H1 (cell line): ENCODE results near the gene ABHD14A. TPM values are rescaled to one million over a fixed set of nuclear protein-coding genes. Genes with fewer than 3 reads are reported as not detected.

Experiments
- CTCF ChIA-PET: fragments of 300-600 bp; sonication (Branson Sonifier 250); formaldehyde crosslinking; loops from one replicate; lab custom pipeline; 2021; ENCODE audit not compliant: partially characterized antibody; lab: Charles Lee
- POLR2A ChIA-PET: fragments of 300-600 bp; sonication (Branson Sonifier 250); formaldehyde crosslinking; loops from one replicate; lab custom pipeline; 2021; ENCODE audit warnings: inconsistent platforms; ENCODE audit not compliant: partially characterized antibody; lab: Charles Lee
- DNase-seq, 2 experiments: peaks; one replicate each; pipeline versions ENCODE4 v3.0.0 to v3.0.0-alpha.2; 2010 to 2022; ENCODE audit warnings: low spot score in 2 of 2, low read depth in 1 of 2, mixed read lengths in 1 of 2
- FAIRE-seq: peaks from 2 replicates; lab custom pipeline; 2011; peaks lifted over from hg19 to GRCh38; lab: Jason Lieb, UNC
- H2AFZ ChIP-seq: 2 replicates; pipeline ENCODE4 v1.8.1; 2012; ENCODE audit warnings: low read length, inconsistent platforms
- H2AK5ac ChIP-seq: 2 replicates; pipeline ENCODE4 v1.6.1; 2013; ENCODE audit warnings: low read depth, low read length
- H2BK120ac ChIP-seq: replicated peaks from 2 replicates; pipeline ENCODE3; 2013; ENCODE audit warnings: low read depth, low read length, inconsistent platforms
- H2BK12ac ChIP-seq: 2 replicates; pipeline ENCODE4 v1.6.1; 2013; ENCODE audit warnings: low read depth, low read length
- H2BK15ac ChIP-seq: 2 replicates; pipeline ENCODE4 v1.6.1; 2013; ENCODE audit warnings: low read length
- H2BK20ac ChIP-seq: 2 replicates; pipeline ENCODE4 v1.6.1; 2013; ENCODE audit warnings: low read length
- H2BK5ac ChIP-seq: 2 replicates; pipeline ENCODE4 v1.6.1; 2013; ENCODE audit warnings: low read depth, low read length
- H3K14ac ChIP-seq: 2 replicates; pipeline ENCODE4 v1.6.1; 2013; ENCODE audit warnings: inconsistent platforms; ENCODE audit not compliant: insufficient read length
- H3K18ac ChIP-seq: 2 replicates; pipeline ENCODE4 v1.6.1; 2013; ENCODE audit warnings: low read length; ENCODE audit errors: extremely low read depth
- H3K23ac ChIP-seq: 2 replicates; pipeline ENCODE4 v1.6.1; 2013; ENCODE audit warnings: inconsistent platforms; ENCODE audit not compliant: insufficient read length
- H3K23me2 ChIP-seq: 2 replicates; pipeline ENCODE4 v1.6.1; 2013; ENCODE audit warnings: low read depth, low read length
- H3K27ac ChIP-seq: 2 replicates; pipeline ENCODE4 v1.6.1; 2011; ENCODE audit warnings: low read depth, low read length, inconsistent platforms
- H3K27me3 ChIP-seq, 4 experiments: replicated peaks in 1 of 4; 1 replicate in 1 of 4; 2 replicates in 3 of 4; pipeline versions ENCODE4 v1.6.1 to v1.8.1; 2011 to 2013; ENCODE audit warnings: low read length in 3 of 4, mild to moderate bottlenecking in 3 of 4, inconsistent platforms in 2 of 4, mixed read lengths in 2 of 4, moderate library complexity in 1 of 4; ENCODE audit not compliant: control insufficient read depth in 3 of 4, insufficient read depth in 3 of 4; ENCODE audit errors: extremely low read depth in 1 of 4
- H3K36me3 ChIP-seq, 4 experiments: 2 replicates each; pipeline versions ENCODE4 v1.6.1 to v1.8.1; 2011 to 2013; ENCODE audit warnings: mild to moderate bottlenecking in 4 of 4, low read length in 3 of 4, moderate library complexity in 2 of 4, control low read depth in 1 of 4, inconsistent platforms in 1 of 4; ENCODE audit not compliant: insufficient read depth in 4 of 4, control insufficient read depth in 2 of 4
- H3K4ac ChIP-seq: replicated peaks from 2 replicates; pipeline ENCODE3; 2013; ENCODE audit warnings: low read length, low read depth, mixed read lengths, inconsistent platforms; ENCODE audit not compliant: insufficient read length
- H3K4me1 ChIP-seq, 4 experiments: replicated peaks in 1 of 4; 1 replicate in 1 of 4; 2 replicates in 3 of 4; pipeline versions ENCODE4 v1.6.1 to v1.8.1; 2011 to 2013; ENCODE audit warnings: low read length in 3 of 4, inconsistent platforms in 2 of 4, mixed read lengths in 1 of 4; ENCODE audit not compliant: insufficient read depth in 4 of 4, control insufficient read depth in 3 of 4
- H3K4me2 ChIP-seq, 2 experiments: 2 replicates each; pipeline versions ENCODE4 v1.6.1 to v1.8.1; 2011 to 2013; ENCODE audit warnings: low read depth in 2 of 2, low read length in 2 of 2, control low read depth in 1 of 2, inconsistent platforms in 1 of 2, mild to moderate bottlenecking in 1 of 2; ENCODE audit not compliant: insufficient read depth in 1 of 2
- H3K4me3 ChIP-seq, 4 experiments: fragments of 200-600, 300-600 bp in 1 of 4; sonication (generic), shearing (Covaris generic), sonication (Bioruptor Twin) in 1 of 4; 2 replicates each; pipeline versions ENCODE4 v1.5.1 to v1.8.1; 2011 to 2016; ENCODE audit warnings: low read length in 4 of 4, low read depth in 3 of 4, control low read depth in 2 of 4, inconsistent platforms in 2 of 4, mild to moderate bottlenecking in 2 of 4, mixed read lengths in 1 of 4, moderate library complexity in 1 of 4; ENCODE audit not compliant: insufficient read depth in 2 of 4; ENCODE audit errors: extremely low read depth in 1 of 4
- H3K56ac ChIP-seq: replicated peaks from 2 replicates; pipeline ENCODE3; 2013; ENCODE audit warnings: low read depth, mild to moderate bottlenecking, mixed read lengths, low read length, inconsistent platforms; ENCODE audit not compliant: insufficient read length
- H3K79me1 ChIP-seq: 2 replicates; pipeline ENCODE4 v1.6.1; 2013; ENCODE audit warnings: low read depth, low read length, control low read depth
- H3K79me2 ChIP-seq, 2 experiments: 2 replicates each; pipeline versions ENCODE4 v1.6.1 to v1.8.1; 2012 to 2013; ENCODE audit warnings: low read length in 2 of 2, mild to moderate bottlenecking in 2 of 2, inconsistent platforms in 1 of 2; ENCODE audit not compliant: insufficient read depth in 2 of 2, control insufficient read depth in 1 of 2
- H3K9ac ChIP-seq, 4 experiments: replicated peaks in 1 of 4; 1 replicate in 1 of 4; 2 replicates in 3 of 4; pipeline versions ENCODE4 v1.6.1 to v1.8.1; 2011 to 2013; ENCODE audit warnings: low read depth in 3 of 4, low read length in 3 of 4, control low read depth in 2 of 4, mild to moderate bottlenecking in 2 of 4, moderate library complexity in 2 of 4, inconsistent platforms in 1 of 4; ENCODE audit errors: extremely low read depth in 1 of 4
- H3K9me3 ChIP-seq, 2 experiments: 2 replicates each; pipeline versions ENCODE4 v1.6.1 to v1.8.1; 2012 to 2013; ENCODE audit warnings: mild to moderate bottlenecking in 2 of 2, moderate library complexity in 2 of 2, control low read depth in 1 of 2, inconsistent platforms in 1 of 2, low read depth in 1 of 2, low read length in 1 of 2, mixed read lengths in 1 of 2; ENCODE audit not compliant: insufficient read depth in 2 of 2
- H4K20me1 ChIP-seq, 2 experiments: replicated peaks in 1 of 2; 2 replicates each; pipeline versions ENCODE3 to v1.8.1; 2011 to 2013; ENCODE audit warnings: inconsistent platforms in 2 of 2, low read length in 2 of 2, mild to moderate bottlenecking in 1 of 2; ENCODE audit not compliant: insufficient read depth in 2 of 2, control insufficient read depth in 1 of 2
- H4K5ac ChIP-seq: 2 replicates; pipeline ENCODE4 v1.6.1; 2013; ENCODE audit warnings: low read length, low read depth, mixed read lengths, inconsistent platforms; ENCODE audit not compliant: insufficient read length
- H4K8ac ChIP-seq: 2 replicates; pipeline ENCODE4 v1.8.0; 2013; ENCODE audit warnings: mild to moderate bottlenecking, moderate library complexity, low read length, inconsistent platforms; ENCODE audit not compliant: insufficient read depth; ENCODE audit errors: extremely low read depth
- H4K91ac ChIP-seq: replicated peaks from 2 replicates; pipeline ENCODE3; 2013; ENCODE audit warnings: low read length, mixed read lengths, inconsistent platforms; ENCODE audit not compliant: insufficient read length
- ASH2L ChIP-seq: fragments of 200-600, 300-600 bp; sonication (generic); IDR thresholded peaks from one replicate; pipeline ENCODE4 v1.7.1; 2017; ENCODE audit warnings: low read length
- BACH1 ChIP-seq: IDR thresholded peaks from 2 replicates; pipeline ENCODE4 v1.6.1; 2012; ENCODE audit warnings: low read length, improper control_type of control experiment
- CBX8 ChIP-seq: fragments of 300-800, 300-1000 bp; sonication (generic); IDR thresholded peaks from 2 replicates; pipeline ENCODE4 v1.7.1; 2016; ENCODE audit warnings: low read depth, low read length, borderline replicate concordance
- E2F6 ChIP-seq: IDR thresholded peaks from 2 replicates; pipeline ENCODE4 v1.6.1; 2012; ENCODE audit warnings: inconsistent platforms
- EP300 ChIP-seq, 2 experiments: IDR thresholded peaks; 1 replicate in 1 of 2; 2 replicates in 1 of 2; pipeline ENCODE4 v1.6.1; 2011 to 2012; ENCODE audit warnings: low read depth in 2 of 2, low read length in 2 of 2, mild to moderate bottlenecking in 2 of 2, borderline replicate concordance in 1 of 2, inconsistent platforms in 1 of 2, moderate library complexity in 1 of 2
- EZH2 ChIP-seq: fragments of 200-600 bp; sonication (generic); IDR thresholded peaks from 2 replicates; pipeline ENCODE4 v1.7.1; 2012; ENCODE audit warnings: low read depth, mild to moderate bottlenecking, moderate library complexity, low read length, inconsistent platforms; ENCODE audit not compliant: severe bottlenecking
- HDAC2 ChIP-seq, 2 experiments: fragments of 300-600 bp in 1 of 2; sonication (generic) in 1 of 2; IDR thresholded peaks; 2 replicates each; pipeline ENCODE4 v1.6.1; 2011 to 2012; ENCODE audit warnings: low read depth in 2 of 2, low read length in 2 of 2, mild to moderate bottlenecking in 2 of 2, moderate library complexity in 2 of 2, borderline replicate concordance in 1 of 2, inconsistent platforms in 1 of 2
- RFX5 ChIP-seq: IDR thresholded peaks from 2 replicates; pipeline ENCODE4 v1.6.1; 2011; ENCODE audit warnings: low read depth, low read length, improper control_type of control experiment, borderline replicate concordance
- TCF12 ChIP-seq: IDR thresholded peaks from 2 replicates; pipeline ENCODE4 v1.6.1; 2011; ENCODE audit warnings: low read depth, mild to moderate bottlenecking, low read length
- YY1 ChIP-seq: IDR thresholded peaks from 2 replicates; pipeline ENCODE4 v1.6.1; 2011; ENCODE audit warnings: low read depth, mild to moderate bottlenecking, low read length
- WGBS, 2 experiments: shearing (Covaris generic) in 1 of 2; methylation state at CpG; one replicate each; pipeline versions ENCODE4 v1.1.6 to v1.1.7; 2013 to 2015; ENCODE audit warnings: low lambda C conversion rate in 2 of 2, mixed read lengths in 2 of 2, inconsistent platforms in 1 of 2, low coverage in 1 of 2, missing lambda C conversion rate in 1 of 2; ENCODE audit not compliant: insufficient replicate concordance in 2 of 2, insufficient coverage in 1 of 2, insufficient read length in 1 of 2; ENCODE audit errors: extremely low coverage in 1 of 2, missing lambda C conversion rate in 1 of 2; 5-methylcytosine and 5-hydroxymethylcytosine counted together
- polyA plus RNA-seq, 7 experiments: library from polyadenylated mRNA; depleted of rRNA in 3 of 7; stranded (reverse) in 5 of 7; unstranded in 2 of 7; fragments of >200 nt in 5 of 7; fragments of 200-250 nt in 2 of 7; gene quantifications; 1 replicate in 5 of 7; 2 replicates in 1 of 7; 4 replicates in 1 of 7; pipeline versions ENCODE4 v1.2.1 to v1.2.3, GENCODE V29; 2011 to 2013; ENCODE audit warnings: missing spikeins in 2 of 7, mixed read lengths in 2 of 7
- total RNA-seq: library from RNA; stranded (reverse); fragmentation: NEBNext Ultra II Directional; extraction: Animal tissue kit (Norgen Biotek cat#: 25700); gene quantifications from 2 replicates; pipeline ENCODE4 v1.2.1, GENCODE V29; 2021

Gene ABHD14A
- total and polyA plus RNA-seq, 2 of the 8 experiments (the other 6 are each of a cell fraction or from before 2014, with no cell fraction given): 4.6 to 9.8 TPM

GRCh38 chr3:51968883-51969678, 5.8 kb upstream of the ABHD14A start:
- Histone ChIP-seq H3K27me3 (peaks cover 0 to 9% (median 4%) of the 10 kb centered on the region in 4 experiments; a peak in 4 of 7 replicates), H3K9me3 (no peaks in the 10 kb centered on the region; a peak in 1 of 4 replicates), H3K27ac (no peak overlapping the region), H2BK15ac (no peak overlapping the region; the same call in 1 of the 2 replicates), H4K5ac (peak overlapping the region; percentile 91), H3K14ac (no peak overlapping the region), H4K91ac (peak overlapping the region; percentile 96), H3K79me1 (no peaks in the 10 kb centered on the region), H3K4me1 (peaks cover 12 to 43% (median 31%) of the 10 kb centered on the region in 4 experiments), H3K4me2 (peak overlapping the region; percentile 85 to 90), H3K23ac (no peak overlapping the region), H3K4me3 (peak overlapping the region in 2 of 4 experiments; percentile 36 to 90; a peak in 5 of 8 replicates), H2AFZ (no peak overlapping the region), H3K36me3 (no peaks in the 10 kb centered on the region), H3K18ac (peak overlapping the region; percentile 98), H3K79me2 (no peaks in the 10 kb centered on the region), H3K9ac (peak overlapping the region in 3 of 4 experiments; percentile 34 to 60 (median 55); a peak in 6 of 7 replicates), H3K4ac (peak overlapping the region; percentile 69), H2BK12ac (peak overlapping the region; percentile 95), H2AK5ac (peak overlapping the region; percentile 46; the same call in 1 of the 2 replicates), H2BK5ac (peak overlapping the region; percentile 49), H2BK20ac (peak overlapping the region; percentile 24), H4K20me1 (peaks cover 0 to 5% of the 10 kb centered on the region in 2 experiments), H3K56ac (no peak overlapping the region), H2BK120ac (peak overlapping the region; percentile 45), H4K8ac (peak overlapping the region; percentile 90), H3K23me2 (peaks cover 13% of the 10 kb centered on the region; the same call in 1 of the 2 replicates)
- CTCF ChIA-PET: interaction anchor here (0.6 to 10.5 kb wide), 14 partner anchors 9 to 250 kb away, joined by 3 to 66 read pairs (median 5); partner anchors contain the start of genes ACY1, GPR62, PARP3 and RPL29
- 79% methylated on average over 6 of the region's 6 CpGs; no CpG with 5 or more reads in 1 of the 2 experiments for WGBS, 2 experiments
- FAIRE-seq (no peak), DNase-seq (no peak)
- POLR2A ChIA-PET: interaction anchor here (0.8 to 29.3 kb wide), 14 partner anchors 10 to 1604 kb away, joined by 3 to 923 read pairs (median 4); partner anchors contain the start of genes ABHD14A, ABHD14B, ACY1 and DCAF1
- TF ChIP-seq EP300 (IDR thresholded peaks at IDR 0.05; ENCODE audit: borderline replicate concordance in 1 of 2, low read depth in 2 of 2, low read length in 2 of 2) (no peak), E2F6 (no peak), HDAC2 (IDR thresholded peaks at IDR 0.05; ENCODE audit: borderline replicate concordance in 1 of 2, low read depth in 2 of 2, low read length in 2 of 2) (no peak), CBX8 (no peak), ASH2L (no peak), TCF12 (no peak), RFX5 (no peak), BACH1 (no peak), YY1 (no peak), EZH2 (no peak)
